Spleen (tissue), 7 donors: ENCODE results near the gene ANKRD33.

Experiments
- CTCF ChIP-seq, 11 experiments: fragments of 200-600 bp in 7 of 11; fragments of 450-650 bp in 4 of 11; sonication (generic) in 4 of 11; IDR thresholded peaks in 8 of 11; conservative IDR thresholded peaks in 3 of 11; 1 replicate in 7 of 11; 2 replicates in 4 of 11; pipeline versions ENCODE4 v1.4.0 to v1.8.0; 2016 to 2021; ENCODE audit warnings: antibody characterized with exemption in 11 of 11, inconsistent platforms in 4 of 11, mild to moderate bottlenecking in 1 of 11
- POLR2A ChIP-seq, 3 donors: fragments of 450-650 bp; IDR thresholded peaks; one replicate each; pipeline ENCODE4 v1.5.1; 2017; ENCODE audit warnings: antibody characterized with exemption in 3 of 3, mild to moderate bottlenecking in 1 of 3
- donor health status: DM: no; HTN: no; CAD: no; lungs with moderate emphysema.
- donor health status: DM: no; HTN: no; CAD: no.
- donor health status: DM: no; HTN: no; CAD: no.

GRCh38 chr12:51852404-51853137, 35.3 kb upstream of the ANKRD33 start:
- TF ChIP-seq CTCF (IDR thresholded peaks at IDR 0.05 in 8 of 11, conservative IDR thresholded peaks at IDR 0.05 in 3 of 11) (no peak), POLR2A (IDR thresholded peaks at IDR 0.05) (no peak)
